ENCODE measurements around the gene DUSP7.

DUSP7 gene

GRCh38 chr3:52014613-52015012, 41.8 kb downstream of the DUSP7 start:
- TF ChIP-seq CTCF (IDR thresholded peaks at IDR 0.05; ENCODE audit: borderline replicate concordance, control extremely low read depth, extremely low read depth, insufficient read depth, missing control alignments), result no peak
- DNase-seq (ENCODE audit: low spot score), result no peak
- in situ Hi-C loops (cut with MboI; ENCODE audit: low sequenced_read_pairs, unreplicated experiment), result no loop called here

GRCh38 chr3:52013802-52014598, 42.4 kb downstream of the DUSP7 start:
- no peak for TF ChIP-seq CTCF (IDR thresholded peaks at IDR 0.05; ENCODE audit: borderline replicate concordance, control extremely low read depth, extremely low read depth, insufficient read depth, missing control alignments)
- in situ Hi-C loops (cut with MboI; ENCODE audit: low sequenced_read_pairs, unreplicated experiment), result no loop called here

GRCh38 chr3:52012699-52013098, 43.7 kb downstream of the DUSP7 start:
- DNase-seq (ENCODE audit: low spot score), result no peak
- TF ChIP-seq CTCF (IDR thresholded peaks at IDR 0.05; ENCODE audit: borderline replicate concordance, control extremely low read depth, extremely low read depth, insufficient read depth, missing control alignments), result no peak
- in situ Hi-C loops (cut with MboI; ENCODE audit: low sequenced_read_pairs, unreplicated experiment), result no loop called here

More at GRCh38 chr3:52013802-52014598, 42.4 kb downstream of the DUSP7 start:
- DNase-seq (ENCODE audit: low spot score), result no peak

- in situ Hi-C loops (cut with MboI; ENCODE audit: low sequenced_read_pairs, unreplicated experiment), result no loop called here
- no peak for DNase-seq (ENCODE audit: low spot score)
- TF ChIP-seq CTCF (IDR thresholded peaks at IDR 0.05; ENCODE audit: borderline replicate concordance, control extremely low read depth, extremely low read depth, insufficient read depth, missing control alignments), result no peak
These were observed 45.9 kb downstream of the DUSP7 start for GRCh38 chr3:52010431-52010830.

GRCh38 chr3:52007291-52007690, 49.1 kb downstream of the DUSP7 start:
- no peak for TF ChIP-seq CTCF (IDR thresholded peaks at IDR 0.05; ENCODE audit: borderline replicate concordance, control extremely low read depth, extremely low read depth, insufficient read depth, missing control alignments)
- no peak for DNase-seq (ENCODE audit: low spot score)
- in situ Hi-C loops (cut with MboI; ENCODE audit: low sequenced_read_pairs, unreplicated experiment), result no loop called here

- TF ChIP-seq CTCF (IDR thresholded peaks at IDR 0.05; ENCODE audit: borderline replicate concordance, control extremely low read depth, extremely low read depth, insufficient read depth, missing control alignments), result no peak
- DNase-seq (ENCODE audit: low spot score), result no peak
- in situ Hi-C loops (cut with MboI; ENCODE audit: low sequenced_read_pairs, unreplicated experiment), result no loop called here
These were observed 49.6 kb downstream of the DUSP7 start for GRCh38 chr3:52006820-52007133.

Data from GM13976 (cell line).